Small intestine (tissue), 7 donors: ENCODE measurements around the gene INSRR. TPM values are rescaled to one million over a fixed set of nuclear protein-coding genes. Genes with fewer than 3 reads are reported as not detected.
A peak's percentile ranks its signal among the peaks of the same experiment; 100 is the strongest.

ENCODE experiments used
- DNase-seq, 2 donors: peaks; one replicate each; pipeline versions ENCODE4 v3.0.0 to v3.0.0-alpha.2; 2013
- FAIRE-seq: peaks from 2 replicates; lab custom pipeline; 2012; peaks lifted over from hg19 to GRCh38; lab: Jason Lieb, UNC
- H3K27ac ChIP-seq, 3 donors: one replicate each; pipeline ENCODE4 v1.5.1; 2013; ENCODE audit warnings: low read length in 2 of 3, mild to moderate bottlenecking in 2 of 3, control low read depth in 1 of 3, inconsistent platforms in 1 of 3, low read depth in 1 of 3, moderate library complexity in 1 of 3
- H3K27me3 ChIP-seq, 3 donors: one replicate each; pipeline ENCODE4 v1.6.1; 2013; ENCODE audit warnings: low read length in 3 of 3, inconsistent platforms in 1 of 3; ENCODE audit not compliant: control insufficient read depth in 3 of 3, insufficient read depth in 3 of 3
- H3K36me3 ChIP-seq, 3 donors: one replicate each; pipeline ENCODE4 v1.6.1; 2013; ENCODE audit warnings: low read length in 3 of 3, inconsistent platforms in 1 of 3, low read depth in 1 of 3, mild to moderate bottlenecking in 1 of 3, moderate library complexity in 1 of 3; ENCODE audit not compliant: control insufficient read depth in 3 of 3, insufficient read depth in 2 of 3
- H3K4me1 ChIP-seq, 3 donors: one replicate each; pipeline ENCODE4 v1.6.1; 2013; ENCODE audit warnings: low read length in 2 of 3, inconsistent platforms in 1 of 3, low read depth in 1 of 3, mild to moderate bottlenecking in 1 of 3, moderate library complexity in 1 of 3; ENCODE audit not compliant: control insufficient read depth in 3 of 3, insufficient read depth in 2 of 3
- H3K4me3 ChIP-seq, 3 donors: one replicate each; pipeline ENCODE4 v1.5.1; 2013; ENCODE audit warnings: low read length in 3 of 3, control low read depth in 1 of 3, inconsistent platforms in 1 of 3, low read depth in 1 of 3, mild to moderate bottlenecking in 1 of 3, moderate library complexity in 1 of 3
- H3K9me3 ChIP-seq, 2 donors: one replicate each; pipeline ENCODE4 v1.6.1; 2013; ENCODE audit warnings: low read depth in 1 of 2, low read length in 1 of 2; ENCODE audit not compliant: control insufficient read depth in 2 of 2, insufficient read depth in 1 of 2
- WGBS, 3 donors: extraction: QIAGEN DNeasy Blood & Tissue Kit; methylation state at CpG; one replicate each; pipeline ENCODE4 v1.1.7; 2013; 5-methylcytosine and 5-hydroxymethylcytosine counted together
- polyA plus RNA-seq, 4 donors: library from polyadenylated mRNA; stranded (reverse) in 3 of 4; unstranded in 1 of 4; fragments of 200-250 nt in 3 of 4; fragments of 120-200 nt in 1 of 4; gene quantifications; one replicate each; pipeline versions ENCODE4 v1.2.1 to v1.2.3, GENCODE V29; 2013
- donor health status: healthy with polysubstance abuse.
- donor health status: control.
- donor health status: control.
- donor health status: Bipolar disorder and iron deficiency.
- donor health status: healthy.

INSRR gene
- polyA plus RNA-seq, 4 donors = 0.01 to 0.04 TPM; not detected in 2

DNA sequence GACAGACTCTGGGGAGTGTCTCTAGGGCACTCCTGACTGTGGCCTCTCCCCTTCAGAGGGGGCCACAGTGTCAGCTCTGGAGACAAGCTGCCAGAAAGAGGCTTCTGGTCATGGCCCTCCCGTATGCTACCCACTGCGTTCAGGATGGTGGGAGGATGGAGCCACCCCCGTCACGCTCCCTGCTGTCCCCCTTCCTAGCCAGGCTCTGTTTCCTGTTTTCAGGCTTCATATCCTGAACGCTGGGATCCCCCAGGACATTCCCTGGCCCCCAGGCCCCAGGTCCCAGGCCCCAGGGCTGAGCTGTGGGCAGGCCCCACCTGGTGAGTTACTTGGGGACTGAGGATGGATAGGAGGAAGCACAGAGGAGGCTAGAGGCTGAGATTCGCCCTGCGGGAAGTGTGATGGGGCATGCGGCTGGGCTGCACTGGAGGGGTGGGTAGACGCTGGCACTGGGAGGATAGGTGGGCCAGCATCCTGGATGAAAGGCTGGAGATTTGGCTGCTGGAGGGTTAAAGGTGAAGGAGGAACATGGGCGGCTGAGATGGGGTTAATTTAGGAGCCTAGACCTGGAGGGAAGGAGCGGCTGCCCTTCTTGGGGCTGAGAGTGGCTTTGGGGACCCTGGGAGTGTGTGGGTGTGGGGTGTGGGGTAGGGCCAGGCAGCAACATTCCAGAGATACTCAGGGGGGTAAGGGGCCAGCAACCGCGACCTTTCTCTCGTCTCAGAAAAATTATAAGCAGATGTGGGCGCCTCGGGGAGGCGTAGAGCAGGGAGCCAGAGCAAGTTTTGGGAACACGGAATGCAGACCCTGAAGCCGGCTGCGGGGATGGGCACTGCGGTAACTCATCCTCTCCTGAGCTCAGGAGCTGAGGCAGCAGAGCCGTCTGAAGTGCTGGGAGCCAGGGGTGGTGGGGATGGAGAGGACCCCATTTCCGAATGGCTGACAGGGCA is 43.3 kb upstream of the INSRR start:
- no peak overlapping the region for H3K27ac ChIP-seq
- no peak for DNase-seq
- FAIRE-seq = no peak
- peaks cover 0 to 64% (median 0%) of the 10 kb centered on the region in 3 donors for H3K27me3 ChIP-seq
- H3K36me3 ChIP-seq = peaks cover 0 to 2% (median 0%) of the 10 kb centered on the region in 3 donors
- WGBS, 3 donors = 70% methylated on average over 20 to 23 of the region's 23 CpGs
- H3K4me3 ChIP-seq = no peak overlapping the region
- no peaks in the 10 kb centered on the region for H3K9me3 ChIP-seq
- peaks cover 0 to 6% (median 0%) of the 10 kb centered on the region in 3 donors for H3K4me1 ChIP-seq

- Histone ChIP-seq H3K9me3 (peaks cover 0 to 2% of the 10 kb centered on the region in 2 donors), H3K36me3 (peaks cover 0 to 4% (median 0%) of the 10 kb centered on the region in 3 donors), H3K4me1 (peaks cover 0 to 6% (median 0%) of the 10 kb centered on the region in 3 donors), H3K4me3 (no peak overlapping the region), H3K27me3 (peaks cover 0 to 63% (median 0%) of the 10 kb centered on the region in 3 donors), H3K27ac (no peak overlapping the region)
- FAIRE-seq = no peak
- no peak for DNase-seq
- 79 to 90% (median 90%) methylated on average over 4 of the region's 4 CpGs for WGBS, 3 donors
Measured at GRCh38 chr1:156901590-156901900, 42.6 kb upstream of the INSRR start.

GRCh38 chr1:156900896-156901589 is 42.1 kb upstream of the INSRR start:
- H3K9me3 ChIP-seq = peaks cover 0 to 2% of the 10 kb centered on the region in 2 donors
- DNase-seq (no peak), FAIRE-seq (no peak)
- 38 to 61% (median 49%) methylated on average over 6 of the region's 6 CpGs for WGBS, 3 donors
- peaks cover 0 to 61% (median 0%) of the 10 kb centered on the region in 3 donors for H3K27me3 ChIP-seq
- H3K27ac ChIP-seq = no peak overlapping the region
- H3K4me3 ChIP-seq = no peak overlapping the region
- peaks cover 0 to 4% (median 0%) of the 10 kb centered on the region in 3 donors for H3K36me3 ChIP-seq
- peaks cover 0 to 6% (median 0%) of the 10 kb centered on the region in 3 donors for H3K4me1 ChIP-seq

- DNase-seq = no peak
- Histone ChIP-seq H3K27me3 (peaks cover 0 to 62% (median 0%) of the 10 kb centered on the region in 3 donors), H3K4me1 (peaks cover 0 to 8% (median 0%) of the 10 kb centered on the region in 3 donors), H3K27ac (no peak overlapping the region), H3K36me3 (peaks cover 0 to 4% (median 0%) of the 10 kb centered on the region in 3 donors), H3K4me3 (no peak overlapping the region), H3K9me3 (peaks cover 0 to 2% of the 10 kb centered on the region in 2 donors)
- no peak for FAIRE-seq
- WGBS, 3 donors = 58 to 64% (median 62%) methylated on average over 12 of the region's 12 CpGs
Measured at GRCh38 chr1:156899956-156900718, 41.2 kb upstream of the INSRR start.

DNA sequence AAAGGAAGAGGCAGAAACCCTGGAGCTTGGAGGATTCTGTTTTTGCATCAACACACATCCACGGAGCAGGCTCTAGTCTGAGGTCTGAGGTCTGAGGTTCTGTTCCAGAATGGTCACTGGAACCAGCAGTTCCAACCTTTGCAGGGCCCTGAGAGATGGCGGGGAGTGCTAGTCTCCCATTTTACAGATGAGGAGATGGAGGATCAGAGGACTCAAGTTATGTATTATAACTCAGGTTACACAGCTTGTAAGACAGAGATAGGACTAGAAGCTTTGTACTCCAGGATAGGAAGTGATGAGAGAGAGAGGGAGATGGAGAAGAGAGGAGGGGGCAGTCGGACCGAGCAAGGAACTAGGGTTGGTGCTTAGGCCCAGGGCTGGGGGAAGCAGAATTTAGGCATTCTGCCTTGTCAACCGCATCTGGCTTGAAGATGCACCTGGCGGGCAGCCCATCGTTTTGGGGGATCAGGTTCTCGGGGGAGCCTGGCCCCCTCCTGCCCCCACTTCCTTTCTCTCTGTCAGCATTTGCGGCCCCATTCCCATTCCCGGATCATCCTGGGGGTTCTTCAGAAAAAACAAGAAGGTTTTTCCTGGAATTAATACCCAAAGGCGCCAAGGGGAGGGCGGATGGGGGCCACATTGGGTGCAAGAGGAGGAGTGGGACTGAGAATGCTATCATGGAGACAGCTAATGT is 40.2 kb upstream of the INSRR start:
- DNase-seq (no peak), FAIRE-seq (no peak)
- Histone ChIP-seq H3K4me3 (no peak overlapping the region), H3K9me3 (peaks cover 0 to 2% of the 10 kb centered on the region in 2 donors), H3K4me1 (peaks cover 0 to 9% (median 0%) of the 10 kb centered on the region in 3 donors), H3K36me3 (peaks cover 0 to 4% (median 0%) of the 10 kb centered on the region in 3 donors), H3K27me3 (peaks cover 0 to 65% (median 0%) of the 10 kb centered on the region in 3 donors), H3K27ac (peak overlapping the region in 1 of 3 donors; percentile 22)
- 73 to 82% (median 77%) methylated on average over 12 of the region's 12 CpGs for WGBS, 3 donors

DNA sequence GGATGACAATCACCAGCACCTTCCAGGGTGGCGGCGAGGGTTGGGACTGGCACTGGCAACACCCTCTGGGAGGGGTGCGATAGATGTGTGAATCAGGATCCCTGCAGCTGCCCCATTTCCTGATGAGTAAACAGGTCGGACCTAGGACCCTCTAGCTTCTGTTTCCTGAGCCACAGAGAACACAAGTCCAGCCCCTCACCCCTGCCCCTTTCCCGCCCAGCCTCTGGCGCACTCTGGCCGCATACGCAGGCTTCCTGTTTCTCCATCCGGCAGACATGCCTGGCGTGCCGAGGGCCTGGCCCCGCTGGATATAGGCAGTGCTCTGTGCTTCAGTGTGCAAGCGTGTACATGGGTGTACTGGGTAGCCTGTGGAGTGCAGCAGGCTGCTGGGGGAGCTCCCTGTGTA is 39.2 kb upstream of the INSRR start:
- H3K27me3 ChIP-seq = peaks cover 2 to 67% (median 3%) of the 10 kb centered on the region in 3 donors
- DNase-seq = no peak
- no peak overlapping the region for H3K4me3 ChIP-seq

GRCh38 chr1:156897078-156897825 is 38.3 kb upstream of the INSRR start:
- H3K27ac ChIP-seq = peak overlapping the region in 2 of 3 donors; percentile 55 to 61
- peaks cover 0 to 15% (median 0%) of the 10 kb centered on the region in 3 donors for H3K4me1 ChIP-seq
- H3K4me3 ChIP-seq = no peak overlapping the region
- no peak for FAIRE-seq
- peaks cover 2 to 69% (median 3%) of the 10 kb centered on the region in 3 donors for H3K27me3 ChIP-seq
- H3K9me3 ChIP-seq = peaks cover 0 to 2% of the 10 kb centered on the region in 2 donors
- DNase-seq = no peak
- H3K36me3 ChIP-seq = peaks cover 0 to 4% (median 0%) of the 10 kb centered on the region in 3 donors
- 74 to 79% (median 76%) methylated on average over 14 of the region's 14 CpGs for WGBS, 3 donors

More for the DNA sequence above, 39.2 kb upstream of the INSRR start:
- FAIRE-seq = no peak
- H3K4me1 ChIP-seq = peaks cover 0 to 12% (median 0%) of the 10 kb centered on the region in 3 donors
- peak overlapping the region in 2 of 3 donors; percentile 55 to 61 for H3K27ac ChIP-seq
- peaks cover 0 to 4% (median 0%) of the 10 kb centered on the region in 3 donors for H3K36me3 ChIP-seq
- WGBS, 3 donors = 22 to 43% (median 27%) methylated on average over 8 to 13 of the region's 13 CpGs
- peaks cover 0 to 2% of the 10 kb centered on the region in 2 donors for H3K9me3 ChIP-seq
